ENCODE measurements around the gene MMP15.

- TF ChIP-seq CTCF (IDR thresholded peaks at IDR 0.05), result no peak
- TF ChIP-seq POLR2A (IDR thresholded peaks at IDR 0.05), result no peak
Measured at GRCh38 chr16:58030136-58030840, 4.7 kb downstream of the MMP15 start.

Measured in heart left ventricle (tissue), 13 donors.